ENCODE results near the gene MICALL1.

- TF ChIP-seq CTCF (IDR thresholded peaks at IDR 0.05; ENCODE audit: borderline replicate concordance, extremely low read depth, low read length, poor library complexity, severe bottlenecking), result no peak
- no peak for TF ChIP-seq EZH2 (IDR thresholded peaks at IDR 0.05; ENCODE audit: borderline replicate concordance, low read depth, low read length, severe bottlenecking)
Observed at GRCh38 chr22:37982938-37983859, 77.1 kb downstream of the MICALL1 start.
